ENCODE measurements around the gene CD24. TPM values are rescaled to one million over a fixed set of nuclear protein-coding genes. Genes with fewer than 3 reads are reported as not detected.

The CD24 gene
- total RNA-seq, 2 experiments from 2014 or later = 198 to 382 TPM

DNA sequence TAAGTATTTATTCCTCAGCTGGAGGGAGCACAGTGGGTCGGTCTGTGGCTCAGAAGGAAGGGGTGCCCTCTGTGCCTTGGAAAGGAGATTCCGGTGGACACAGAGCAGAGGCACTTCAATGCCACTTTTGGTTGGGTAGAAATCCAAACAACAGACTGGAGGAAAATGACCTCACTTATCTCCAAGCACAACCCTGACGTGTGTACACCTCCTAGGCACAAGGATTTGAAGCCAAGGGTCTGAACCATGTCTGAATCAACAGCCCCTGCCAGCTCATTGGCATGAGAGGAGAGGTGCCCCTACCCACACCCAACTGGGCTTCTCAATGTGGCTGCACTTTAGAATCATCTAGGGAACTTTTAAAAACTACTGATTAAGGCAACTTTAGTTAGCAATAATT is 13.4 kb downstream of the CD24 start:
- Histone ChIP-seq H2AFZ (ENCODE audit: low read length) (no peak overlapping the region), H3K9me3 (ENCODE audit: low read length) (no peaks in the 10 kb centered on the region), H3K4me3 (ENCODE audit: low read depth, low read length, poor library complexity, severe bottlenecking) (no peak overlapping the region), H3K9me2 (ENCODE audit: insufficient read depth, low read length) (no peaks in the 10 kb centered on the region), H3K79me2 (ENCODE audit: insufficient read depth, low read depth, low read length) (no peaks in the 10 kb centered on the region), H3K27ac (ENCODE audit: low read depth, low read length, poor library complexity, severe bottlenecking) (no peak overlapping the region), H3K4me2 (ENCODE audit: low read length) (no peak overlapping the region), H4K20me1 (ENCODE audit: insufficient read depth, low read length) (no peaks in the 10 kb centered on the region), H3K36me3 (ENCODE audit: insufficient read depth, low read length) (no peaks in the 10 kb centered on the region), H3K4me1 (ENCODE audit: insufficient read depth, low read length, poor library complexity, severe bottlenecking) (peaks cover 3% of the 10 kb centered on the region)
- TF ChIP-seq, protein P1, sequence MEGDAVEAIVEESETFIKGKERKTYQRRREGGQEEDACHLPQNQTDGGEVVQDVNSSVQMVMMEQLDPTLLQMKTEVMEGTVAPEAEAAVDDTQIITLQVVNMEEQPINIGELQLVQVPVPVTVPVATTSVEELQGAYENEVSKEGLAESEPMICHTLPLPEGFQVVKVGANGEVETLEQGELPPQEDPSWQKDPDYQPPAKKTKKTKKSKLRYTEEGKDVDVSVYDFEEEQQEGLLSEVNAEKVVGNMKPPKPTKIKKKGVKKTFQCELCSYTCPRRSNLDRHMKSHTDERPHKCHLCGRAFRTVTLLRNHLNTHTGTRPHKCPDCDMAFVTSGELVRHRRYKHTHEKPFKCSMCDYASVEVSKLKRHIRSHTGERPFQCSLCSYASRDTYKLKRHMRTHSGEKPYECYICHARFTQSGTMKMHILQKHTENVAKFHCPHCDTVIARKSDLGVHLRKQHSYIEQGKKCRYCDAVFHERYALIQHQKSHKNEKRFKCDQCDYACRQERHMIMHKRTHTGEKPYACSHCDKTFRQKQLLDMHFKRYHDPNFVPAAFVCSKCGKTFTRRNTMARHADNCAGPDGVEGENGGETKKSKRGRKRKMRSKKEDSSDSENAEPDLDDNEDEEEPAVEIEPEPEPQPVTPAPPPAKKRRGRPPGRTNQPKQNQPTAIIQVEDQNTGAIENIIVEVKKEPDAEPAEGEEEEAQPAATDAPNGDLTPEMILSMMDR (conservative IDR thresholded peaks at IDR 0.05; ENCODE audit: low read length) = no peak
- no peak for TF ChIP-seq EZH2phosphoT487 (IDR thresholded peaks at IDR 0.05; ENCODE audit: borderline replicate concordance, low read depth, low read length)
- DNase-seq (ENCODE audit: low spot score) = no peak
- POLR2A ChIA-PET = interaction anchor here (1.2 kb wide), 1 partner anchor 164 kb away, joined by 4 read pairs; no protein-coding TSS in a partner anchor
- intact Hi-C loops (cut with micrococcal nuclease; ENCODE audit: unreplicated experiment) = no loop called here
- BruUV-seq (replicated peaks) = no TSS peak
- CTCF ChIA-PET (ENCODE audit: unreplicated experiment) = no interaction called here

DNA sequence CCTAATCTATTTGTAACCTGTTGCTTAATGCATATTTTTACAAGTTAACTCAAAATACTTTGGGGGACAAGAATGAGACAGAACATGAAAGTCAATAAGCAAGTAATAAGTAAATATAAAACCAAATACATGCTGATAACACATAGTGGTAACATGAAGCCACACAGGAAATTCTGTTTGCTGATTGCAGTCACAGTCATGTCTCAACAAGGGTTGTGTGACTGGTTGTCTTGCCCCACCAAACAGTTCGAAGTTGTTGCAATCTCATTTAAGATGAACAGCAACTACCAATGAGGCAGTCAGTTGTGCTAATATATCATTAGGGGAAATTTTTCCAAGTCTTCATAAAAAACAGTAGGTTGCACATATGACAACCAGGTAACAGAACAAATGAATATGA is 14.5 kb downstream of the CD24 start:
- H3K4me2 ChIP-seq (ENCODE audit: low read length) = no peak overlapping the region
- no TSS peak for BruUV-seq (replicated peaks)
- TF ChIP-seq EZH2phosphoT487 (IDR thresholded peaks at IDR 0.05; ENCODE audit: borderline replicate concordance, low read depth, low read length) = no peak
- TF ChIP-seq, protein P1 (conservative IDR thresholded peaks at IDR 0.05; ENCODE audit: low read length) = no peak
- H3K9me3 ChIP-seq (ENCODE audit: low read length) = no peaks in the 10 kb centered on the region
- CTCF ChIA-PET (ENCODE audit: unreplicated experiment) = no interaction called here
- no peak overlapping the region for H3K27ac ChIP-seq (ENCODE audit: low read depth, low read length, poor library complexity, severe bottlenecking)
- no peaks in the 10 kb centered on the region for H4K20me1 ChIP-seq (ENCODE audit: insufficient read depth, low read length)
- H3K79me2 ChIP-seq (ENCODE audit: insufficient read depth, low read depth, low read length) = no peaks in the 10 kb centered on the region
- H3K36me3 ChIP-seq (ENCODE audit: insufficient read depth, low read length) = no peaks in the 10 kb centered on the region
- H2AFZ ChIP-seq (ENCODE audit: low read length) = no peak overlapping the region
- no peak for DNase-seq (ENCODE audit: low spot score)
- peaks cover 3% of the 10 kb centered on the region for H3K4me1 ChIP-seq (ENCODE audit: insufficient read depth, low read length, poor library complexity, severe bottlenecking)
- H3K9me2 ChIP-seq (ENCODE audit: insufficient read depth, low read length) = no peaks in the 10 kb centered on the region
- POLR2A ChIA-PET = interaction anchor here (0.8 kb wide), 1 partner anchor 73 kb away, joined by 3 read pairs; no protein-coding TSS in a partner anchor
- H3K4me3 ChIP-seq (ENCODE audit: low read depth, low read length, poor library complexity, severe bottlenecking) = no peak overlapping the region
- intact Hi-C loops (cut with micrococcal nuclease; ENCODE audit: unreplicated experiment) = no loop called here

DNA sequence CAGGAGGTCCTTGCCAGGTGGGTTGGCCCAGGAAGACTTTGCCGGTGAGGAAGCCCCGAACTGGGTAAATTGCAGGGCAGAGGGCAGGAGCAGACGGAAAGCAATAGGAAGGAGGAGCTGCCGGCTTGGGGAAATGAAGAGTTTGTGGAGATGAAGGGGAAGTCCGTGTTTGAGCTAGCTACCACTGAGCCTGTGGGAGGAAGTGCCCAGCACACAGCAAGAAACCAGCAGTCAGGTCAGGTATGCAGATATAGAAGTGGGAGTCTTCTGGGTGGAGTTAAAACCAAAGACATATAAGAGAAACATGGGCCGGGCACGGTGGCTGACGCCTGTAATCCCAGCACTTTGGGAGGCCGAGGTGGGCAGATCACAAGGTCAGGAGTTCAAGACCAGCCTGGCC is 34.7 kb downstream of the CD24 start:
- CTCF ChIA-PET (ENCODE audit: unreplicated experiment) = interaction anchor here (0.5 kb wide), 1 partner anchor 59 kb away, joined by 3 read pairs; no protein-coding TSS in a partner anchor
- peak; percentile 9 for DNase-seq (ENCODE audit: low spot score)
- POLR2A ChIA-PET = no interaction called here
- no peak overlapping the region for H3K27ac ChIP-seq (ENCODE audit: low read depth, low read length, poor library complexity, severe bottlenecking)
- no peaks in the 10 kb centered on the region for H4K20me1 ChIP-seq (ENCODE audit: insufficient read depth, low read length)
- no peaks in the 10 kb centered on the region for H3K9me3 ChIP-seq (ENCODE audit: low read length)
- no peak overlapping the region for H3K4me2 ChIP-seq (ENCODE audit: low read length)
- no peaks in the 10 kb centered on the region for H3K36me3 ChIP-seq (ENCODE audit: insufficient read depth, low read length)
- intact Hi-C loops (cut with micrococcal nuclease; ENCODE audit: unreplicated experiment) = no loop called here
- H3K4me3 ChIP-seq (ENCODE audit: low read depth, low read length, poor library complexity, severe bottlenecking) = no peak overlapping the region
- H3K79me2 ChIP-seq (ENCODE audit: insufficient read depth, low read depth, low read length) = no peaks in the 10 kb centered on the region
- H2AFZ ChIP-seq (ENCODE audit: low read length) = no peak overlapping the region
- no peaks in the 10 kb centered on the region for H3K4me1 ChIP-seq (ENCODE audit: insufficient read depth, low read length, poor library complexity, severe bottlenecking)
- no TSS peak for BruUV-seq (replicated peaks)
- no peaks in the 10 kb centered on the region for H3K9me2 ChIP-seq (ENCODE audit: insufficient read depth, low read length)
- TF ChIP-seq, protein P1 (conservative IDR thresholded peaks at IDR 0.05; ENCODE audit: low read length) = no peak
- TF ChIP-seq EZH2phosphoT487 (IDR thresholded peaks at IDR 0.05; ENCODE audit: borderline replicate concordance, low read depth, low read length) = no peak

Data from OCI-LY7 (cell line).